Measurements from ENCODE around the gene IL1B. TPM values are rescaled to one million over a fixed set of nuclear protein-coding genes. Genes with fewer than 3 reads are reported as not detected.
A peak's percentile ranks its signal among the peaks of the same experiment; 100 is the strongest.

The IL1B gene
- total RNA-seq, 2 donors from 2014 or later: 0.14 TPM; not detected in 1

- peaks cover 4 to 5% of the 10 kb centered on the region in 2 donors for H3K36me3 Mint-ChIP-seq (ENCODE audit: insufficient read depth in 2 of 2)
- H3K27me3 Mint-ChIP-seq (ENCODE audit: low read depth): peaks cover 28% of the 10 kb centered on the region
- ATAC-seq (replicated peaks in 1 of 2) (no peak), DNase-seq (no peak)
- peaks cover 16% of the 10 kb centered on the region for H3K4me1 Mint-ChIP-seq (ENCODE audit: low read depth)
- no peak overlapping the region for H3K27ac Mint-ChIP-seq
- H3K4me3 Mint-ChIP-seq: no peak overlapping the region
- peaks cover 4 to 7% of the 10 kb centered on the region in 2 donors for H3K9me3 Mint-ChIP-seq
These were observed 47.9 kb downstream of the IL1B start for GRCh38 chr2:112788653-112789052.

DNA sequence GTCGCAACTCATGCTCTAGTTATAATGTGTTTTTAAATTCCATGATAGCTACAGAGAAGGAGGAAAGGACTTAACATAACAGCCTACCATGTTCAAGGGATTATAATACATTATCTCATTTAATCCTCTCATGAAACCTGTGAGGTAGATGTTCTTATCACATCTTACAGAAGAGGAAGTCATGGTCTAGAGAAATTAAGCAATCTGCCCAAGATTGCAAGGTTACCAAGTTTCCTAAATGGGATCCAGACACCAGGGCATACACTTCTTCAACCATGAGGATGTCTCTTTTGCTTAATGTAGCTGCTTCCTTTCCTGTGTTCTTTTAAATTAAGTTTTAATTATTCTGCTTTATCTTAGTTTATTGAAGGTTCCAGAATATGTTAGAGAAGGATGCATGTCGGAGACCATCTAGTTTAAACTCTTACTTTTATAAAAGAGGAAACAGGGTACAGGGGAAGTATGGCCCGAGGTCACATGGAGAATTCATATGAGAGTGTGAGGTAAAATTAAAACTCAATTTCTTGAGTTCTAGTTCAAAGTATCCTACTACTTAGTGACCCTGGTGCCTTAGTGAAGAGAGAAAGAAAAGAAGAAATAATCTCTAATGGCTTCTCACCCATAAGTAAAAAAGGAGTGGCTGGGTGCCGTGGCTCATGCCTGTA lies 48.7 kb downstream of the IL1B start:
- peaks cover 14% of the 10 kb centered on the region for H3K4me1 Mint-ChIP-seq (ENCODE audit: low read depth)
- no peaks in the 10 kb centered on the region for H3K36me3 Mint-ChIP-seq (ENCODE audit: insufficient read depth in 2 of 2)
- ATAC-seq (replicated peaks in 1 of 2) (no peak), DNase-seq (no peak)
- peaks cover 0 to 3% of the 10 kb centered on the region in 2 donors for H3K9me3 Mint-ChIP-seq
- H3K27me3 Mint-ChIP-seq (ENCODE audit: low read depth): peaks cover 33% of the 10 kb centered on the region
- H3K27ac Mint-ChIP-seq: no peak overlapping the region
- H3K4me3 Mint-ChIP-seq: no peak overlapping the region

DNA sequence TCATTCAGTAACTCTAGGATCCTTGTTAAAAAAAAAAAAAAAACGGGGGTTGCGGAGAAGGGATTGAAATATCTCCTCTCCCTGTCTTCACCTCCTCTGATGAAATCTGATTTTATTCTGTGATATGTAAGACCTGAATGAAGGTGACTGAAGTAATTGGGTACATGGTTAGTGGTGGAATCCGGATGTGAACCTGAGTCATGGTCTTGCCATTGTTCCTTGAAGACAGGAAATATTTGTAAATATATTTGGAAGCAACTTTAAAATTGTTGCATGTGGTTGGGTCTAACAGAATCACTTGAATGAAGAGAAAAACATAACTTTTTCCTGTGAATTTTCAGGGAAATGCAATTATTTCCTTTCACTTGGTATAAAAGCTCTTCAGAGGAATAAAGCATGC lies 49.3 kb downstream of the IL1B start:
- no peak overlapping the region for H3K27ac Mint-ChIP-seq
- H3K4me3 Mint-ChIP-seq: no peak overlapping the region
- H3K36me3 Mint-ChIP-seq (ENCODE audit: insufficient read depth in 2 of 2): no peaks in the 10 kb centered on the region
- peaks cover 38% of the 10 kb centered on the region for H3K27me3 Mint-ChIP-seq (ENCODE audit: low read depth)
- no peak for ATAC-seq (replicated peaks in 1 of 2)
- no peak for DNase-seq
- H3K9me3 Mint-ChIP-seq: peaks cover 0 to 3% of the 10 kb centered on the region in 2 donors
- peaks cover 14% of the 10 kb centered on the region for H3K4me1 Mint-ChIP-seq (ENCODE audit: low read depth)

- DNase-seq (peak in 1 of 2 donors; percentile 12), ATAC-seq (replicated peaks in 1 of 2) (peak; percentile 72 to 79)
- Mint-ChIP-seq H3K4me1 (ENCODE audit: low read depth) (peaks cover 14% of the 10 kb centered on the region), H3K27me3 (ENCODE audit: low read depth) (peaks cover 40% of the 10 kb centered on the region), H3K9me3 (no peaks in the 10 kb centered on the region), H3K27ac (no peak within 1 kb of the TSS), H3K36me3 (ENCODE audit: insufficient read depth in 2 of 2) (no peaks in the 10 kb centered on the region), H3K4me3 (peak within 1 kb of the TSS in 1 of 2 donors; percentile 23)
These were observed 52.1 kb downstream of the IL1B start, which contains the start of gene IL1A for GRCh38 chr2:112784199-112785189. IL1A (minus strand) TSS chr2:112784493; CDS start chr2:112783770, 723 bp downstream.

DNA sequence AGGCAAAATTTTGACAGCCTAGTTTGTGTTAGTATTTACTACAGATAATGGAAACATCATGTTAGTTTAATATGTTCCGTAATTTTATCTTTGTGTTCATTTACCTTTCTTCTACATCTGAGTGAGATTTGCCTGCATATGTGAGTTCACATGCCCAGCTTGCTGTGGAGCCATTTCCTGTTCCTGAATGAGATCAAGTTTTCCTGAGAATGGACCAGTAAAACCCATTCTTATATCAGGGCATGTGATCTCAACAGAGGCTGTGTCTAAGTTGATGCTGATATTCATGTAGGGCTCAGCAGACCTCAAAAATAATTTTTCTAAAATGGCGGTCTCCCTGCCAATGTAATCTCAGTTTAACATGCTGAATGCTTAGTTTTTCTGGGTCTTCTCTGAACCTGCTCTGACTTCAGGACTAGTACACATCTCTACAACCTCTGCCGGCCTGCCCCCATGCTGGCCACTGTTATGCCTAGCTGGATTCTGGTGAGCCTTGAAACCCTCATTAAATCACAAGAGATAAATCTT lies 53.3 kb downstream of the IL1B start:
- no peak for DNase-seq
- Mint-ChIP-seq H3K4me1 (ENCODE audit: low read depth) (peaks cover 14% of the 10 kb centered on the region), H3K36me3 (ENCODE audit: insufficient read depth in 2 of 2) (no peaks in the 10 kb centered on the region), H3K9me3 (no peaks in the 10 kb centered on the region), H3K27me3 (ENCODE audit: low read depth) (peaks cover 43% of the 10 kb centered on the region), H3K4me3 (peak overlapping the region in 1 of 2 donors; percentile 23), H3K27ac (no peak overlapping the region)
- ATAC-seq (replicated peaks in 1 of 2): no peak

GRCh38 chr2:112782234-112782799 lies 54.3 kb downstream of the IL1B start:
- H3K9me3 Mint-ChIP-seq: peaks cover 0 to under 1% of the 10 kb centered on the region in 2 donors
- ATAC-seq (replicated peaks in 1 of 2): peak; percentile 24 to 77
- H3K4me3 Mint-ChIP-seq: peak overlapping the region in 1 of 2 donors; percentile 7
- peaks cover 49% of the 10 kb centered on the region for H3K27me3 Mint-ChIP-seq (ENCODE audit: low read depth)
- no peak overlapping the region for H3K27ac Mint-ChIP-seq
- DNase-seq: no peak
- peaks cover 0 to under 1% of the 10 kb centered on the region in 2 donors for H3K36me3 Mint-ChIP-seq (ENCODE audit: insufficient read depth in 2 of 2)
- H3K4me1 Mint-ChIP-seq (ENCODE audit: low read depth): peaks cover 20% of the 10 kb centered on the region

Other genes starting within 250 kb of the IL1B start
- gene SLC20A1, start 190.8 kb downstream of the IL1B start, total RNA-seq: 10 to 100 TPM; 54.3 to 66.1 TPM
- 1 to 10 TPM in 1 of 2 donors, not detected in 1; 1.2 TPM for gene NT5DC4, start 115.8 kb downstream of the IL1B start, total RNA-seq
- gene CKAP2L, start 72.2 kb downstream of the IL1B start, total RNA-seq: 10 to 100 TPM; 45.5 to 47.7 TPM
- 1 to 10 TPM; 1.4 to 6.6 TPM for gene IL1A, start 52.3 kb downstream of the IL1B start, total RNA-seq
- not detected for gene IL37, start 74.4 kb upstream of the IL1B start, total RNA-seq
- not detected for gene IL36G, start 141.2 kb upstream of the IL1B start, total RNA-seq
- gene IL36A, start 168.7 kb upstream of the IL1B start, total RNA-seq: under 1 TPM in 1 of 2 donors, not detected in 1; 0.84 TPM
- gene IL36B, start 216.1 kb upstream of the IL1B start, total RNA-seq: not detected
- gene IL36RN, start 222.4 kb upstream of the IL1B start, total RNA-seq: not detected
- not detected for gene IL1F10, start 231.2 kb upstream of the IL1B start, total RNA-seq